Lung (tissue), 12 donors: Measurements from ENCODE around the gene CAPZB. TPM values are rescaled to one million over a fixed set of nuclear protein-coding genes. Genes with fewer than 3 reads are reported as not detected.
A peak's percentile ranks its signal among the peaks of the same experiment; 100 is the strongest.

Source experiments
- ATAC-seq: fragments of 200-7000 bp; cut with Tn5 transposase; one replicate; pipeline ENCODE4 v1.9.1; 2020; ENCODE audit warnings: moderate number of reproducible peaks; ENCODE audit not compliant: insufficient read depth, low FRiP score
- DNase-seq, 3 donors: peaks; one replicate each; pipeline ENCODE4 v3.0.0-alpha.2; 2013 to 2017
- H3K27ac ChIP-seq, 2 donors: one replicate each; pipeline ENCODE4 v1.5.1; 2013; ENCODE audit warnings: mild to moderate bottlenecking in 2 of 2, moderate library complexity in 2 of 2, control low read depth in 1 of 2, inconsistent platforms in 1 of 2, low read depth in 1 of 2, low read length in 1 of 2
- H3K27me3 ChIP-seq, 3 donors: one replicate each; pipeline ENCODE4 v1.5.1; 2013; ENCODE audit warnings: low read length in 2 of 3; ENCODE audit not compliant: control insufficient read depth in 3 of 3, insufficient read depth in 3 of 3
- H3K36me3 ChIP-seq, 4 donors: one replicate each; pipeline ENCODE4 v1.5.1; 2013; ENCODE audit warnings: low read length in 4 of 4, mild to moderate bottlenecking in 1 of 4, moderate library complexity in 1 of 4; ENCODE audit not compliant: control insufficient read depth in 4 of 4, insufficient read depth in 4 of 4
- H3K4me1 ChIP-seq, 5 donors: one replicate each; pipeline ENCODE4 v1.5.1; 2013; ENCODE audit warnings: low read length in 5 of 5, mild to moderate bottlenecking in 2 of 5, moderate library complexity in 1 of 5; ENCODE audit not compliant: control insufficient read depth in 5 of 5, insufficient read depth in 5 of 5
- H3K4me3 ChIP-seq: one replicate; pipeline ENCODE4 v1.5.1; 2013; ENCODE audit warnings: mild to moderate bottlenecking, control low read depth, moderate library complexity
- H3K9ac ChIP-seq, 2 donors: one replicate each; pipeline ENCODE4 v1.5.1; 2013; ENCODE audit warnings: low read length in 2 of 2, control low read depth in 1 of 2; ENCODE audit not compliant: insufficient read depth in 1 of 2
- H3K9me3 ChIP-seq, 4 donors: one replicate each; pipeline ENCODE4 v1.5.1; 2013; ENCODE audit warnings: low read length in 3 of 4, mild to moderate bottlenecking in 1 of 4, moderate library complexity in 1 of 4; ENCODE audit not compliant: control insufficient read depth in 4 of 4, insufficient read depth in 3 of 4
- CTCF ChIP-seq: IDR thresholded peaks from 2 replicates; pipeline ENCODE4 v1.5.1; 2012; ENCODE audit warnings: mild to moderate bottlenecking; ENCODE audit errors: control extremely low read depth, extremely low read depth
- WGBS, 2 donors: extraction: QIAGEN DNeasy Blood & Tissue Kit; methylation state at CpG; one replicate each; pipeline ENCODE4 v1.1.7; 2013; 5-methylcytosine and 5-hydroxymethylcytosine counted together
- polyA plus RNA-seq, 2 donors: library from polyadenylated mRNA; stranded (reverse); fragments of 200-250 nt; gene quantifications; one replicate each; pipeline ENCODE4 v1.2.1, GENCODE V29; 2013
- total RNA-seq, 2 donors: library from RNA; depleted of rRNA in 1 of 2; stranded (reverse); fragments of >200 nt in 1 of 2; gene quantifications; one replicate each; pipeline ENCODE4 v1.2.1, GENCODE V29; 2014 to 2021
- donor health status: control.
- donor health status: control.
- donor health status: Bipolar disorder and iron deficiency.
- donor health status: healthy.
- donor health status: DM: yes; HTN: yes; CAD: no.

CAPZB gene
- total and polyA plus RNA-seq, 4 donors: 94.7 to 339 (median 278) TPM

GRCh38 chr1:19388980-19389379, 96.4 kb downstream of the CAPZB start:
- DNase-seq: no peak
- 93 to 96% methylated on average over 9 of the region's 9 CpGs for WGBS, 2 donors
- ATAC-seq: no peak

GRCh38 chr1:19387045-19387467, 98.3 kb downstream of the CAPZB start:
- no peak for DNase-seq
- Histone ChIP-seq H3K27me3 (no peaks in the 10 kb centered on the region), H3K9me3 (no peaks in the 10 kb centered on the region), H3K4me3 (no peak overlapping the region), H3K27ac (no peak overlapping the region), H3K36me3 (peaks cover 3 to 18% (median 9%) of the 10 kb centered on the region in 4 donors), H3K9ac (no peak overlapping the region), H3K4me1 (peaks cover 11 to 40% (median 25%) of the 10 kb centered on the region in 5 donors)
- 80% methylated on average over 4 of the region's 4 CpGs for WGBS, 2 donors
- ATAC-seq: no peak
- TF ChIP-seq CTCF: no peak

More at GRCh38 chr1:19388980-19389379, 96.4 kb downstream of the CAPZB start:
- H3K9me3 ChIP-seq: no peaks in the 10 kb centered on the region
- H3K9ac ChIP-seq: no peak overlapping the region
- H3K27me3 ChIP-seq: no peaks in the 10 kb centered on the region
- H3K4me1 ChIP-seq: peaks cover 11 to 48% (median 27%) of the 10 kb centered on the region in 5 donors
- TF ChIP-seq CTCF: no peak
- peak overlapping the region in 1 of 2 donors; percentile 23 for H3K27ac ChIP-seq
- H3K4me3 ChIP-seq: no peak overlapping the region
- H3K36me3 ChIP-seq: peaks cover 3 to 12% (median 7%) of the 10 kb centered on the region in 4 donors

- H3K27me3 ChIP-seq: no peaks in the 10 kb centered on the region
- WGBS, 2 donors: 57 to 79% methylated on average over 15 of the region's 15 CpGs
- no peaks in the 10 kb centered on the region for H3K9me3 ChIP-seq
- ATAC-seq (no peak), DNase-seq (peak; percentile 53 to 83 (median 69))
- H3K36me3 ChIP-seq: peaks cover 3 to 21% (median 11%) of the 10 kb centered on the region in 4 donors
- H3K9ac ChIP-seq: no peak overlapping the region
- peaks cover 11 to 32% (median 20%) of the 10 kb centered on the region in 5 donors for H3K4me1 ChIP-seq
- H3K4me3 ChIP-seq: no peak overlapping the region
- TF ChIP-seq CTCF: no peak
- H3K27ac ChIP-seq: peak overlapping the region in 1 of 2 donors; percentile 46
Measured at GRCh38 chr1:19385869-19386591, 99.3 kb downstream of the CAPZB start.
